Measurements from ENCODE around the gene ERCC6L2. TPM values are rescaled to one million over a fixed set of nuclear protein-coding genes. Genes with fewer than 3 reads are reported as not detected.

The ERCC6L2 gene
- total and polyA plus RNA-seq, 9 of the 15 experiments (the other 6 are each of a cell fraction or from before 2014, with no cell fraction given), result 7.8 to 42.8 (median 23.6) TPM

DNA sequence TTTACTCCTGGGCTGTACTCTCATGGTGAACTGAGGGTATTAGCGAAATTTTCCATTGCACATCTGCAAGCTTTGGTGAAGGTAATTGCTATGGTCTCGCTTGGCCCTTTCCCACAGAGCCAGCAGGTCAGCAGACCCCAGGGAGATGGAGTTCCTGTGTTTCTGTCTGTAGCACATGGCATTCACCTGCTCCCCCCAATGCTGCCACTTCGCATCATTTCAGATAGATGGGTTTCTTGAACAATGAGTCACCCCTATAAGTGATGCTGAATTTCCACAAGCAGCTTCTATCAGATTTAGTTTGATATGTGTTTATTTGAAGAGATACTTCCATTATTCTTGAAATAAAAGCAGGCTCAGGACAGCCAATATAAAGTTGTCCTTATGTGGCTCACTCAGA, 117.8 kb downstream of the ERCC6L2 start:
- ATAC-seq (no peak), FAIRE-seq (no peak), DNase-seq (ENCODE audit: extremely low read depth in 1 of 4, low spot score in 3 of 4) (no peak)
- no peaks in the 10 kb centered on the region for H3K27me3 ChIP-seq (ENCODE audit: control insufficient read depth in 2 of 2, insufficient read depth in 2 of 2, low read length in 2 of 2)
- intact Hi-C loops (cut with micrococcal nuclease), result no loop called here
- no peaks in the 10 kb centered on the region for H4K20me1 ChIP-seq (replicated peaks; ENCODE audit: control insufficient read depth, insufficient read depth, low read length)
- H3K4me1 ChIP-seq (replicated peaks in 1 of 2; ENCODE audit: control insufficient read depth in 2 of 2, insufficient read depth in 2 of 2, low read length in 2 of 2), result no peaks in the 10 kb centered on the region
- in situ Hi-C loops (cut with MboI), result no loop called here
- ChIA-PET CTCF (ENCODE audit: low intra/inter-chr PET ratio) (no interaction called here), POLR2A (interaction anchor here (0.8 to 1.2 kb wide), 2 partner anchors 36 to 118 kb away, joined by 3 to 4 read pairs; partner anchors contain the start of gene ERCC6L2)
- no peak overlapping the region for H2AFZ ChIP-seq (ENCODE audit: low read depth, low read length)
- H3K79me2 ChIP-seq (ENCODE audit: control insufficient read depth, insufficient read depth, low read length), result no peaks in the 10 kb centered on the region
- no peak overlapping the region for H3K9ac ChIP-seq (ENCODE audit: insufficient read depth in 1 of 2, low read depth in 2 of 2, low read length in 2 of 2)
- H3K4me3 ChIP-seq, result no peak overlapping the region
- no peak overlapping the region for H3K4me2 ChIP-seq (ENCODE audit: insufficient read depth, low read length)
- TF ChIP-seq, protein P1, sequence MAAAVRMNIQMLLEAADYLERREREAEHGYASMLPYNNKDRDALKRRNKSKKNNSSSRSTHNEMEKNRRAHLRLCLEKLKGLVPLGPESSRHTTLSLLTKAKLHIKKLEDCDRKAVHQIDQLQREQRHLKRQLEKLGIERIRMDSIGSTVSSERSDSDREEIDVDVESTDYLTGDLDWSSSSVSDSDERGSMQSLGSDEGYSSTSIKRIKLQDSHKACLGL (CRISPR knock-in tag; IDR thresholded peaks at IDR 0.05; ENCODE audit: borderline replicate concordance, poor library complexity, severe bottlenecking), result no peak
- no peak for TF ChIP-seq CHD4 (IDR thresholded peaks at IDR 0.05; ENCODE audit: insufficient read depth, insufficient replicate concordance, low read depth, low read length, poor library complexity, severe bottlenecking)
- TF ChIP-seq DACH1 (IDR thresholded peaks at IDR 0.05; ENCODE audit: partially characterized antibody), result no peak
- TF ChIP-seq, protein P2, sequence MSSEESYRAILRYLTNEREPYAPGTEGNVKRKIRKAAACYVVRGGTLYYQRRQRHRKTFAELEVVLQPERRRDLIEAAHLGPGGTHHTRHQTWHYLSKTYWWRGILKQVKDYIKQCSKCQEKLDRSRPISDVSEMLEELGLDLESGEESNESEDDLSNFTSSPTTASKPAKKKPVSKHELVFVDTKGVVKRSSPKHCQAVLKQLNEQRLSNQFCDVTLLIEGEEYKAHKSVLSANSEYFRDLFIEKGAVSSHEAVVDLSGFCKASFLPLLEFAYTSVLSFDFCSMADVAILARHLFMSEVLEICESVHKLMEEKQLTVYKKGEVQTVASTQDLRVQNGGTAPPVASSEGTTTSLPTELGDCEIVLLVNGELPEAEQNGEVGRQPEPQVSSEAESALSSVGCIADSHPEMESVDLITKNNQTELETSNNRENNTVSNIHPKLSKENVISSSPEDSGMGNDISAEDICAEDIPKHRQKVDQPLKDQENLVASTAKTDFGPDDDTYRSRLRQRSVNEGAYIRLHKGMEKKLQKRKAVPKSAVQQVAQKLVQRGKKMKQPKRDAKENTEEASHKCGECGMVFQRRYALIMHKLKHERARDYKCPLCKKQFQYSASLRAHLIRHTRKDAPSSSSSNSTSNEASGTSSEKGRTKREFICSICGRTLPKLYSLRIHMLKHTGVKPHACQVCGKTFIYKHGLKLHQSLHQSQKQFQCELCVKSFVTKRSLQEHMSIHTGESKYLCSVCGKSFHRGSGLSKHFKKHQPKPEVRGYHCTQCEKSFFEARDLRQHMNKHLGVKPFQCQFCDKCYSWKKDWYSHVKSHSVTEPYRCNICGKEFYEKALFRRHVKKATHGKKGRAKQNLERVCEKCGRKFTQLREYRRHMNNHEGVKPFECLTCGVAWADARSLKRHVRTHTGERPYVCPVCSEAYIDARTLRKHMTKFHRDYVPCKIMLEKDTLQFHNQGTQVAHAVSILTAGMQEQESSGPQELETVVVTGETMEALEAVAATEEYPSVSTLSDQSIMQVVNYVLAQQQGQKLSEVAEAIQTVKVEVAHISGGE (CRISPR knock-in tag; IDR thresholded peaks at IDR 0.05), result no peak
- H3K36me3 ChIP-seq (ENCODE audit: control insufficient read depth, insufficient read depth, low read length), result no peaks in the 10 kb centered on the region; the same call in 2 of the 3 replicates
- WGBS (ENCODE audit: insufficient coverage, low coverage, missing lambda C conversion rate), result 90% methylated on average over 3 of the region's 3 CpGs
- H3K9me3 ChIP-seq (replicated peaks; ENCODE audit: control insufficient read depth, insufficient read depth, low read depth, low read length), result no peaks in the 10 kb centered on the region
- no TSS peak for BruUV-seq (replicated peaks)
- no peaks in the 10 kb centered on the region for H3K9me1 ChIP-seq (ENCODE audit: control insufficient read depth, insufficient read depth, low read length)
- no peak overlapping the region for H3K27ac ChIP-seq (ENCODE audit: extremely low read depth, low read depth, low read length)

Data from K562 (cell line).